Tibial nerve (tissue), 4 donors: Measurements from ENCODE around the gene VWA2. TPM values are rescaled to one million over a fixed set of nuclear protein-coding genes. Genes with fewer than 3 reads are reported as not detected.

Source experiments
- DNase-seq, 2 donors: peaks; one replicate each; pipeline ENCODE4 v3.0.0-alpha.2; 2019; ENCODE audit warnings: low spot score in 2 of 2
- H3K27ac ChIP-seq, 4 donors: fragments of 200-600 bp; sonication (generic) in 3 of 4; one replicate each; pipeline ENCODE4 v1.5.1; 2017 to 2019; ENCODE audit warnings: mild to moderate bottlenecking in 1 of 4
- H3K27me3 ChIP-seq, 2 donors: fragments of 200-600 bp; sonication (generic) in 1 of 2; one replicate each; pipeline versions ENCODE4 v1.5.1 to v1.6.0; 2017 to 2019
- H3K36me3 ChIP-seq, 3 donors: fragments of 200-600 bp; sonication (generic); one replicate each; pipeline ENCODE4 v1.5.1; 2018 to 2019
- H3K4me1 ChIP-seq, 4 donors: fragments of 200-600 bp; sonication (generic) in 3 of 4; one replicate each; pipeline ENCODE4 v1.5.1; 2017 to 2019
- H3K4me3 ChIP-seq, 4 donors: fragments of 200-600 bp; sonication (generic) in 3 of 4; one replicate each; pipeline ENCODE4 v1.5.1; 2017 to 2019; ENCODE audit warnings: mild to moderate bottlenecking in 1 of 4, moderate library complexity in 1 of 4
- H3K9me3 ChIP-seq, 4 donors: fragments of 200-600 bp; sonication (generic) in 3 of 4; one replicate each; pipeline ENCODE4 v1.5.1; 2017 to 2019
- CTCF ChIP-seq, 5 experiments: fragments of 200-600 bp in 3 of 5; fragments of 450-650 bp in 2 of 5; sonication (generic) in 3 of 5; IDR thresholded peaks; one replicate each; pipeline ENCODE4 v1.5.1; 2016 to 2019; ENCODE audit warnings: antibody characterized with exemption in 5 of 5, mild to moderate bottlenecking in 3 of 5, moderate library complexity in 2 of 5
- EP300 ChIP-seq, 2 donors: sonication (generic); formaldehyde crosslinking; IDR thresholded peaks; one replicate each; pipeline ENCODE4 v1.6.1; 2017; ENCODE audit warnings: antibody characterized with exemption in 2 of 2, mild to moderate bottlenecking in 1 of 2
- POLR2A ChIP-seq, 2 donors: fragments of 450-650 bp; IDR thresholded peaks; one replicate each; pipeline ENCODE4 v1.6.1; 2017; ENCODE audit warnings: antibody characterized with exemption in 2 of 2, mild to moderate bottlenecking in 2 of 2, moderate library complexity in 2 of 2
- WGBS, 2 donors: methylation state at CpG; one replicate each; pipeline ENCODE4 v1.1.5; 2018; 5-methylcytosine and 5-hydroxymethylcytosine counted together
- total RNA-seq, 4 donors: library from RNA; depleted of rRNA; stranded (reverse); fragments of >200 nt; gene quantifications; one replicate each; pipeline ENCODE4 v1.1.0, GENCODE V29; 2016

VWA2 gene, protein sequence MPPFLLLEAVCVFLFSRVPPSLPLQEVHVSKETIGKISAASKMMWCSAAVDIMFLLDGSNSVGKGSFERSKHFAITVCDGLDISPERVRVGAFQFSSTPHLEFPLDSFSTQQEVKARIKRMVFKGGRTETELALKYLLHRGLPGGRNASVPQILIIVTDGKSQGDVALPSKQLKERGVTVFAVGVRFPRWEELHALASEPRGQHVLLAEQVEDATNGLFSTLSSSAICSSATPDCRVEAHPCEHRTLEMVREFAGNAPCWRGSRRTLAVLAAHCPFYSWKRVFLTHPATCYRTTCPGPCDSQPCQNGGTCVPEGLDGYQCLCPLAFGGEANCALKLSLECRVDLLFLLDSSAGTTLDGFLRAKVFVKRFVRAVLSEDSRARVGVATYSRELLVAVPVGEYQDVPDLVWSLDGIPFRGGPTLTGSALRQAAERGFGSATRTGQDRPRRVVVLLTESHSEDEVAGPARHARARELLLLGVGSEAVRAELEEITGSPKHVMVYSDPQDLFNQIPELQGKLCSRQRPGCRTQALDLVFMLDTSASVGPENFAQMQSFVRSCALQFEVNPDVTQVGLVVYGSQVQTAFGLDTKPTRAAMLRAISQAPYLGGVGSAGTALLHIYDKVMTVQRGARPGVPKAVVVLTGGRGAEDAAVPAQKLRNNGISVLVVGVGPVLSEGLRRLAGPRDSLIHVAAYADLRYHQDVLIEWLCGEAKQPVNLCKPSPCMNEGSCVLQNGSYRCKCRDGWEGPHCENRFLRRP
- total RNA-seq = 1 to 10 TPM in 2 of 4 donors, under 1 TPM in 2; 0.22 to 1.6 (median 1.0) TPM

- DNase-seq = no peak
- Histone ChIP-seq H3K9me3 (no peaks in the 10 kb centered on the region), H3K4me3 (peak within 1 kb of the TSS in 3 of 4 donors; percentile 15 to 44 (median 40)), H3K36me3 (no peaks in the 10 kb centered on the region), H3K27me3 (peaks cover 0 to 93% of the 10 kb centered on the region in 2 donors), H3K4me1 (peaks cover 0 to 13% (median 8%) of the 10 kb centered on the region in 4 donors), H3K27ac (no peak within 1 kb of the TSS)
- WGBS, 2 donors = 8 to 13% methylated on average over 34 to 38 of the region's 79 CpGs
- TF ChIP-seq POLR2A (IDR thresholded peaks at IDR 0.05) (no peak), CTCF (IDR thresholded peaks at IDR 0.05) (no peak), EP300 (IDR thresholded peaks at IDR 0.05) (no peak)
Measured at GRCh38 chr10:114239117-114239993, at the start of gene VWA2. VWA2 (plus strand) TSS chr10:114239254; CDS start chr10:114248714, 9,460 bp downstream.

DNA sequence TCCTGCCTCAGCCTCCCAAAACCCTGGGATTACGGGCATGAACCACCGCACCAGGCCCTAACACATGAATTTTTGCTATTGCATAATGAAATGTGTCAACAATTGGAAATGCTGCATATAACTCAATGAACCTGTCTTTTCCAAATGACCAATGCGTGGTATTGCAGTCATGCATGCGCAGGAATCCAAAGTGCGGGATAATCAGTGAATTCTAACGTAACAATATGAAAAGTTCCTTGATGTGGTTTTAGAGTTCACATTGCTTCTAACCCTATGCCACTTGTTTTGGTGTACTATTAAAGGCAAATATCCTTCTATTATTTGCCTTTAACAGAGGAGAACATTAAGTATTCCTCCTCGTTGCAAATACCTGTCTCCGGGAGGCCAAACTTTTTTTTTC lies 49.4 kb upstream of the VWA2 start:
- Histone ChIP-seq H3K27ac (no peak overlapping the region), H3K27me3 (no peaks in the 10 kb centered on the region), H3K4me3 (no peak overlapping the region), H3K36me3 (no peaks in the 10 kb centered on the region), H3K9me3 (no peaks in the 10 kb centered on the region), H3K4me1 (no peaks in the 10 kb centered on the region)
- DNase-seq = no peak
- no peak for TF ChIP-seq POLR2A (IDR thresholded peaks at IDR 0.05)
- no peak for TF ChIP-seq CTCF (IDR thresholded peaks at IDR 0.05)
- TF ChIP-seq EP300 (IDR thresholded peaks at IDR 0.05) = no peak
- WGBS, 2 donors = 94 to 96% methylated on average over 8 of the region's 8 CpGs

DNA sequence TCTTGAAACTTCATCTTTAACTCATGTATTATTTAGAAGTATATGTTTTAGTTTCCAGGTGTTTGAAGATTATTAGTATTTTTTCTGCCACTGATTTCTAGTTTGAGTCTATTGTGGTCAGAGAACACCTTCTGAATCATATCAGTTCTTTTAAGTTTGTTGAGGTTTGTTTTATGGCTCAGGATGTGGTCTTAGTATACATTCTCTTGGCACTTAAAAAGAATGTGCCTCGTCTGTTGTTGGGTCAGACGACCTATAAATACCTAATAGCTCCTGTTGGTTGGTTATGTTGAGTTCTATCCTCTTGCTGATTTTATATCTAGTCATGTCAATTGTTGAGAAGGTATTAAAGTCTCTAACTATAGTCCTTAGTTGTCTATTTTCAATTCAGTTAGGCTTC lies 44.0 kb upstream of the VWA2 start:
- H3K4me3 ChIP-seq = no peak overlapping the region
- no peak for DNase-seq
- no peak overlapping the region for H3K27ac ChIP-seq
- H3K9me3 ChIP-seq = no peaks in the 10 kb centered on the region
- 71 to 83% methylated on average over 2 of the region's 2 CpGs for WGBS, 2 donors
- H3K27me3 ChIP-seq = no peaks in the 10 kb centered on the region
- TF ChIP-seq POLR2A (IDR thresholded peaks at IDR 0.05) (no peak), CTCF (IDR thresholded peaks at IDR 0.05) (no peak), EP300 (IDR thresholded peaks at IDR 0.05) (no peak)
- no peaks in the 10 kb centered on the region for H3K36me3 ChIP-seq
- H3K4me1 ChIP-seq = no peaks in the 10 kb centered on the region

DNA sequence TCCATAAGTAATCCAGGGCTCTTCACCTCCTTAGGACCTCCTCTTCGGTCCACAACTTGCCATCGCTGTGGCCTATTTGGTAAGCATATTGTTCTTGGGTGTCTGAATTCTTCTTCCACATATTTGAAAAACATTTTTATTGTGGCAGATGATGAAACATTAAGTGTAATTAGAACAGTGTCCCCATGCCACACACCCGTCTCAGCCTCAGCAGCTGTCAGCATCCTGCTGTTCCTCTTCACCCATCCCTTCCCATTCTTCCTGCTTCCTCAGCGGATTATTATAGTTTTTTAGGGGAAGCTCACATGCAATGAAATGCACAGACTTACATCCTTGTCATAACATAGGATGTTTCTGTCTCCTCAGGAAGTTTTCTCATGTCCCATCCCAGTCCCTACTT lies 39.8 kb upstream of the VWA2 start:
- no peak overlapping the region for H3K27ac ChIP-seq
- no peak overlapping the region for H3K4me3 ChIP-seq
- H3K27me3 ChIP-seq = no peaks in the 10 kb centered on the region
- TF ChIP-seq EP300 (IDR thresholded peaks at IDR 0.05) (no peak), POLR2A (IDR thresholded peaks at IDR 0.05) (no peak), CTCF (IDR thresholded peaks at IDR 0.05) (no peak)
- H3K36me3 ChIP-seq = no peaks in the 10 kb centered on the region
- H3K4me1 ChIP-seq = no peaks in the 10 kb centered on the region
- H3K9me3 ChIP-seq = no peaks in the 10 kb centered on the region
- DNase-seq = no peak
- WGBS, 2 donors = 86 to 92% methylated on average over 4 of the region's 4 CpGs
